GM12878 (cell line): Measurements from ENCODE around the gene KIF5A. TPM values are rescaled to one million over a fixed set of nuclear protein-coding genes. Genes with fewer than 3 reads are reported as not detected.

Experiments
- ATAC-seq: fragments of 200-7000 bp; cut with Tn5 transposase; 3 replicates; pipeline ENCODE4 v1.9.1; 2020; ENCODE audit warnings: mild to moderate bottlenecking, moderate library complexity
- BruUV-seq: library from RNA; stranded (reverse); fragments of 400-500 nt; replicated peaks from 2 replicates; lab custom pipeline; 2021; lab: Mats Ljungman, UMichigan
- CTCF ChIA-PET: fragments of 300-600 bp; sonication (Branson Sonifier 250); formaldehyde crosslinking; extraction: SDS; loops from one replicate; lab custom pipeline; 2021; ENCODE audit warnings: inconsistent platforms; lab: Yijun Ruan, JAX
- POLR2A ChIA-PET: fragments of 350-600 bp; formaldehyde crosslinking; extraction: SDS; loops from one replicate; lab custom pipeline; 2021; ENCODE audit warnings: inconsistent platforms; lab: Charles Lee
- RAD21 ChIA-PET: fragments of 300-600 bp; sonication (Branson Sonifier 250); formaldehyde crosslinking; loops from one replicate; lab custom pipeline; 2023; ENCODE audit warnings: antibody characterized with exemption; ENCODE audit not compliant: unreplicated experiment; lab: Charles Lee
- SMC1A ChIA-PET: fragments of 300-600 bp; sonication (Branson Sonifier 250); formaldehyde crosslinking; loops from one replicate; lab custom pipeline; 2023; ENCODE audit not compliant: unreplicated experiment, uncharacterized antibody; lab: Charles Lee
- DNase-seq: peaks from one replicate; pipeline ENCODE4 v3.0.0-alpha.2; 2011; ENCODE audit warnings: low read depth, low spot score
- FAIRE-seq: peaks from 3 replicates; lab custom pipeline; 2011; peaks lifted over from hg19 to GRCh38; lab: Jason Lieb, UNC
- H2AFZ ChIP-seq: 2 replicates; pipeline ENCODE4 v1.6.0; 2011; ENCODE audit warnings: low read depth, low read length, control low read depth; ENCODE audit not compliant: control insufficient read depth
- H3K27ac ChIP-seq: 2 replicates; pipeline ENCODE4 v1.5.1; 2011; ENCODE audit warnings: control low read depth; ENCODE audit not compliant: control insufficient read depth, insufficient read depth
- H3K27me3 ChIP-seq, 2 experiments: replicated peaks in 1 of 2; 2 replicates each; pipeline versions ENCODE4 v1.6.0 to v1.6.1; 2011; ENCODE audit warnings: low read length in 1 of 2; ENCODE audit not compliant: control insufficient read depth in 2 of 2, insufficient read depth in 2 of 2
- H3K36me3 ChIP-seq, 2 experiments: 2 replicates each; pipeline ENCODE4 v1.5.1; 2011; ENCODE audit warnings: low read length in 1 of 2; ENCODE audit not compliant: control insufficient read depth in 2 of 2, insufficient read depth in 2 of 2
- H3K4me1 ChIP-seq: 2 replicates; pipeline ENCODE4 v1.6.1; 2011; ENCODE audit warnings: mild to moderate bottlenecking, low read length, moderate library complexity, mixed read lengths; ENCODE audit not compliant: control insufficient read depth, insufficient read depth
- H3K4me2 ChIP-seq: 2 replicates; pipeline ENCODE4 v1.6.0; 2011; ENCODE audit warnings: control low read depth; ENCODE audit not compliant: control insufficient read depth, insufficient read depth
- H3K4me3 ChIP-seq: fragments of 200-600 bp; sonication (generic); 2 replicates; pipeline ENCODE4 v1.5.1; 2016
- H3K79me2 ChIP-seq: 2 replicates; pipeline ENCODE4 v1.6.0; 2011; ENCODE audit warnings: low read length; ENCODE audit not compliant: control insufficient read depth, insufficient read depth
- H3K9ac ChIP-seq: 2 replicates; pipeline ENCODE4 v1.8.0; 2011; ENCODE audit warnings: low read length, control low read depth, mixed read lengths; ENCODE audit not compliant: control insufficient read depth, insufficient read depth
- H3K9me3 ChIP-seq: replicated peaks from 3 replicates; pipeline ENCODE4 v1.5.1; 2011; ENCODE audit warnings: mild to moderate bottlenecking, low read length; ENCODE audit not compliant: control insufficient read depth, insufficient read depth
- H4K20me1 ChIP-seq: 2 replicates; pipeline ENCODE4 v1.6.0; 2011; ENCODE audit not compliant: control insufficient read depth, insufficient read depth
- BHLHE40 ChIP-seq, 2 experiments: fragments of 450-650 bp in 1 of 2; IDR thresholded peaks; 2 replicates each; pipeline ENCODE4 v1.6.1; 2011 to 2017; ENCODE audit warnings: low read depth in 2 of 2, borderline replicate concordance in 1 of 2, improper control_type of control experiment in 1 of 2, low read length in 1 of 2, mild to moderate bottlenecking in 1 of 2
- NFYB ChIP-seq: IDR thresholded peaks from 2 replicates; pipeline ENCODE4 v1.6.1; 2011; ENCODE audit warnings: low read depth, mild to moderate bottlenecking, low read length, improper control_type of control experiment, moderate library complexity; ENCODE audit not compliant: insufficient read depth
- RUNX3 ChIP-seq: IDR thresholded peaks from 2 replicates; pipeline ENCODE4 v1.6.1; 2012; ENCODE audit warnings: low read length, inconsistent platforms
- YY1 ChIP-seq: IDR thresholded peaks from 2 replicates; pipeline ENCODE4 v1.6.1; 2011; ENCODE audit warnings: low read depth, mild to moderate bottlenecking, low read length
- WGBS: methylation state at CpG from one replicate; pipeline ENCODE4 v1.1.6; 2016; ENCODE audit warnings: low lambda C conversion rate; ENCODE audit not compliant: insufficient replicate concordance, insufficient coverage; ENCODE audit errors: missing lambda C conversion rate; 5-methylcytosine and 5-hydroxymethylcytosine counted together
- in situ Hi-C: fragments of 300-500 bp; cut with MboI; formaldehyde crosslinking; loops from 9 replicates; pipeline ENCODE4 v1.14.3; 2018; ENCODE audit warnings: mixed read lengths
- intact Hi-C: fragments of 100-400 bp; cut with micrococcal nuclease; formaldehyde crosslinking; loops from one replicate; pipeline ENCODE4 v1.14.2; 2022; ENCODE audit not compliant: unreplicated experiment
- polyA plus RNA-seq, 11 experiments: library from polyadenylated mRNA; depleted of rRNA in 4 of 11; unstranded in 6 of 11; stranded (reverse) in 5 of 11; fragments of >200 nt; fragmentation: Nextera tagmentation in 4 of 11; fragmentation: Illumina TruSeq in 1 of 11; extraction: Ambion mirVana in 4 of 11; extraction: Trizol in 1 of 11; gene quantifications; 1 replicate in 1 of 11; 2 replicates in 10 of 11; pipeline versions ENCODE4 v1.2.1 to v1.2.3, GENCODE V29; 2011 to 2016; ENCODE audit warnings: inconsistent platforms in 2 of 11, missing spikeins in 2 of 11, low read depth in 1 of 11
- total RNA-seq, 4 experiments: library from RNA; depleted of rRNA in 3 of 4; stranded (reverse); fragments of >200 nt in 3 of 4; fragmentation: Illumina TruSeq in 1 of 4; extraction: Trizol in 1 of 4; gene quantifications; 2 replicates each; pipeline versions ENCODE4 v1.2.1 to v1.2.3, GENCODE V29; 2013 to 2021

Gene KIF5A
- total and polyA plus RNA-seq, 10 of the 15 experiments (the other 5 are each of a cell fraction or from before 2014, with no cell fraction given), result 0.35 to 2.9 (median 0.97) TPM

DNA sequence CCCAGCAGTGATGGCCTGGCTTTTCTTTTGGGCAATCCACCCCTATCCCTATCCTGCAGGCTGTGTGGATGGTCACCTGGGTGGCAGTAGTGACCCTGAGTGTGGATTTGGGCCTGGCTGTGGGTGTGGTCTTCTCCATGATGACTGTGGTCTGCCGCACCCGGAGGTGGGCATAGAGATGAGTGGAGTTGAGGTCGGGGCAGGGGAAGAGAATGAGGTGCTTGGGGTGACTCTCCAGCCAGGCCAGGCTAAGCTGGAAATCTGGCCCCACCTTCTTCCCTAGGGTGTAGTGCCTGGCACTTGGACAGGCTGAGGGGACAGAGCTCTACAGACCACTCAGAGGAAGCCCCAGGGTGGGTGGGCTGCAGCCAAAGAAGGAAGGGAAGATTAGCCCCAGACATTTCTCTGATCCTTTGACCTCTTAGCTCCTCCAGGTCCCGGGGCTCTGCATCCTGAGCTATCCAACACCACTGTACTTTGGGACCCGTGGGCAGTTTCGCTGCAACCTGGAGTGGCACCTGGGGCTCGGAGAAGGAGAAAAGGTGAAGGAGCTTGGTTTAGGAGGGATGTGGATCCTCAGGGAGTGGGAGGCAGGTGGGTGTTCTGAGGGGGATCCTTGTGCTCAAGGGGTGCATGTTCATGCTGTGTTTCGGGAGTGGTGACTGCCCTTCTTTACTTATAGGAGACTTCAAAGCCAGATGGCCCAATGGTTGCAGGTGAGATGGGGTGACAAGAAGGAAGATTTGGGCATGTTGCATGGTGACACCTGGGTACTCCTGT, 74.8 kb downstream of the KIF5A start:
- SMC1A ChIA-PET, result no interaction called here
- H2AFZ ChIP-seq, result no peak overlapping the region
- intact Hi-C loops, result loop anchor here (5.0 kb wide), 1 partner anchor 167 kb away; the partner anchor contains the start of genes GLI1 and INHBE
- RAD21 ChIA-PET, result interaction anchor here (0.6 kb wide), 1 partner anchor 211 kb away, joined by 3 read pairs; no protein-coding TSS in a partner anchor
- ATAC-seq (no peak), DNase-seq (no peak), FAIRE-seq (no peak)
- H3K27me3 ChIP-seq, result peaks cover 32 to 35% of the 10 kb centered on the region in 2 experiments; a peak in 3 of 4 replicates
- no peak for TF ChIP-seq NFYB
- no peak for TF ChIP-seq RUNX3
- no peak for TF ChIP-seq BHLHE40 (IDR thresholded peaks at IDR 0.05; ENCODE audit: borderline replicate concordance in 1 of 2, low read depth in 2 of 2, low read length in 1 of 2)
- no peak for TF ChIP-seq YY1
- WGBS, result 32% methylated on average over 8 of the region's 8 CpGs
- H3K4me2 ChIP-seq, result no peak overlapping the region
- H3K79me2 ChIP-seq, result no peaks in the 10 kb centered on the region
- no peaks in the 10 kb centered on the region for H4K20me1 ChIP-seq
- POLR2A ChIA-PET, result no interaction called here
- H3K4me1 ChIP-seq, result peaks cover 6% of the 10 kb centered on the region
- CTCF ChIA-PET, result interaction anchor here (2.3 to 7.8 kb wide), 2 partner anchors 10 to 42 kb away, joined by 12 to 119 read pairs; no protein-coding TSS in a partner anchor
- in situ Hi-C loops, result no loop called here
- H3K27ac ChIP-seq, result no peak overlapping the region
- H3K36me3 ChIP-seq, result no peaks in the 10 kb centered on the region
- no peaks in the 10 kb centered on the region for H3K9me3 ChIP-seq
- BruUV-seq, result no TSS peak
- no peak overlapping the region for H3K4me3 ChIP-seq
- no peak overlapping the region for H3K9ac ChIP-seq
